Sigmoid colon (tissue), 4 donors: ENCODE results near the gene HSD17B4.

Experiments used
- EP300 ChIP-seq, 4 donors: sonication (generic); formaldehyde crosslinking; IDR thresholded peaks; one replicate each; pipeline ENCODE4 v1.6.1; 2017; ENCODE audit warnings: antibody characterized with exemption in 4 of 4
- POLR2A ChIP-seq, 2 donors: fragments of 450-650 bp; IDR thresholded peaks; one replicate each; pipeline ENCODE4 v1.6.1; 2016; ENCODE audit warnings: antibody characterized with exemption in 2 of 2, mild to moderate bottlenecking in 2 of 2, moderate library complexity in 2 of 2
- POLR2AphosphoS5 ChIP-seq, 4 donors: sonication (generic); formaldehyde crosslinking; IDR thresholded peaks; one replicate each; pipeline ENCODE4 v1.6.1; 2017; ENCODE audit warnings: antibody characterized with exemption in 4 of 4
- TF ChIP-seq, protein P1 (sequence below), 4 experiments: fragments of 450-650 bp in 3 of 4; fragments of 200-600 bp in 1 of 4; IDR thresholded peaks; one replicate each; pipeline ENCODE4 v1.5.1; 2016 to 2019; ENCODE audit warnings: antibody characterized with exemption in 4 of 4, mild to moderate bottlenecking in 3 of 4, moderate library complexity in 2 of 4

DNA sequence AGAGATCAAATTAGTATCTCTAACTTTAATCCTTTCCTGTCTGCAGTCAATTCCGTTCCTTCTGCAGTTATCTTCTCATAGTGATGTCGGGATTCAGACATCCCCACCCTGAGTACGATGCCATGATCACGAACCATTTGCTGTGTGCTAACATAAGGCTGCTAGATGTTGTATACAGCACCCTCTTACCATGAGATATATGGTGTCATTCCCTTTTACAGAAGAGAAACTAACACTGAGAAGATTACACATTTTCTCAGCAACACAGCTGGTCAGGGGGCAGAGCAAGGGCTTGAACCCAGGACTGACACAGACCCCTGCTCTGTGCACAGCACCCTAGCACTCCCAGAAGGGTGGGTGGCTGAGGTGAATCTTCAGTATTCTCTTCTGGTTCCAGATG is 46.9 kb upstream of the HSD17B4 start:
- TF ChIP-seq, protein P1, sequence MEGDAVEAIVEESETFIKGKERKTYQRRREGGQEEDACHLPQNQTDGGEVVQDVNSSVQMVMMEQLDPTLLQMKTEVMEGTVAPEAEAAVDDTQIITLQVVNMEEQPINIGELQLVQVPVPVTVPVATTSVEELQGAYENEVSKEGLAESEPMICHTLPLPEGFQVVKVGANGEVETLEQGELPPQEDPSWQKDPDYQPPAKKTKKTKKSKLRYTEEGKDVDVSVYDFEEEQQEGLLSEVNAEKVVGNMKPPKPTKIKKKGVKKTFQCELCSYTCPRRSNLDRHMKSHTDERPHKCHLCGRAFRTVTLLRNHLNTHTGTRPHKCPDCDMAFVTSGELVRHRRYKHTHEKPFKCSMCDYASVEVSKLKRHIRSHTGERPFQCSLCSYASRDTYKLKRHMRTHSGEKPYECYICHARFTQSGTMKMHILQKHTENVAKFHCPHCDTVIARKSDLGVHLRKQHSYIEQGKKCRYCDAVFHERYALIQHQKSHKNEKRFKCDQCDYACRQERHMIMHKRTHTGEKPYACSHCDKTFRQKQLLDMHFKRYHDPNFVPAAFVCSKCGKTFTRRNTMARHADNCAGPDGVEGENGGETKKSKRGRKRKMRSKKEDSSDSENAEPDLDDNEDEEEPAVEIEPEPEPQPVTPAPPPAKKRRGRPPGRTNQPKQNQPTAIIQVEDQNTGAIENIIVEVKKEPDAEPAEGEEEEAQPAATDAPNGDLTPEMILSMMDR (IDR thresholded peaks at IDR 0.05): no peak
- TF ChIP-seq POLR2AphosphoS5 (IDR thresholded peaks at IDR 0.05): no peak
- no peak for TF ChIP-seq POLR2A (IDR thresholded peaks at IDR 0.05)
- TF ChIP-seq EP300 (IDR thresholded peaks at IDR 0.05): no peak
